Smooth muscle cell (in vitro differentiated cells): ENCODE results near the gene RSPH4A. TPM values are rescaled to one million over a fixed set of nuclear protein-coding genes. Genes with fewer than 3 reads are reported as not detected.

ENCODE experiments used
- DNase-seq: peaks from one replicate; lab custom pipeline; 2025; ENCODE audit not compliant: unreplicated experiment; lab: John Stamatoyannopoulos, UW
- H2AFZ ChIP-seq: fragments of 200-600 bp; sonication (generic); 2 replicates; pipeline ENCODE4 v1.6.0; 2016; ENCODE audit warnings: antibody characterized with exemption, low read depth, mild to moderate bottlenecking
- H3F3A ChIP-seq: fragments of 200-600 bp; sonication (generic); 2 replicates; pipeline ENCODE4 v1.6.0; 2017; ENCODE audit warnings: antibody characterized with exemption, low read depth
- H3K27ac ChIP-seq: fragments of 200-600 bp; sonication (generic); 2 replicates; pipeline ENCODE4 v1.5.1; 2016; ENCODE audit warnings: low read depth, mild to moderate bottlenecking
- H3K27me3 ChIP-seq: fragments of 200-600 bp; sonication (generic); 2 replicates; pipeline ENCODE4 v1.6.1; 2016; ENCODE audit warnings: low read depth, mild to moderate bottlenecking
- H3K36me3 ChIP-seq: fragments of 200-600 bp; sonication (generic); 2 replicates; pipeline ENCODE4 v1.5.1; 2016; ENCODE audit warnings: low read depth
- H3K4me1 ChIP-seq: fragments of 200-600 bp; sonication (generic); 2 replicates; pipeline ENCODE4 v1.5.1; 2016; ENCODE audit warnings: low read depth
- H3K4me2 ChIP-seq: fragments of 200-600 bp; sonication (generic); 2 replicates; pipeline ENCODE4 v1.6.0; 2016; ENCODE audit warnings: mild to moderate bottlenecking
- H3K4me3 ChIP-seq: fragments of 200-600 bp; sonication (generic); 2 replicates; pipeline ENCODE4 v1.5.1; 2016; ENCODE audit warnings: mild to moderate bottlenecking
- H3K79me2 ChIP-seq: fragments of 200-600 bp; sonication (generic); 2 replicates; pipeline ENCODE4 v1.6.0; 2016; ENCODE audit warnings: low read depth, mild to moderate bottlenecking
- H3K9ac ChIP-seq: fragments of 200-600 bp; sonication (generic); 2 replicates; pipeline ENCODE4 v1.6.0; 2016; ENCODE audit warnings: low read depth
- H3K9me3 ChIP-seq: fragments of 200-600 bp; sonication (generic); replicated peaks from 2 replicates; pipeline ENCODE4 v1.5.1; 2016; ENCODE audit warnings: low read depth
- H4K20me1 ChIP-seq: fragments of 200-600 bp; sonication (generic); 2 replicates; pipeline ENCODE4 v1.6.0; 2016; ENCODE audit warnings: low read depth
- WGBS: methylation state at CpG from one replicate; pipeline ENCODE4 v1.1.7; 2016; ENCODE audit warnings: low lambda C conversion rate; 5-methylcytosine and 5-hydroxymethylcytosine counted together
- polyA plus RNA-seq: library from polyadenylated mRNA; unstranded; fragments of >200 nt; fragmentation: Nextera tagmentation; extraction: Ambion mirVana; gene quantifications from 2 replicates; pipeline ENCODE4 v1.2.1, GENCODE V29; 2016
- total RNA-seq: library from RNA; depleted of rRNA; stranded (reverse); fragments of >200 nt; gene quantifications from 2 replicates; pipeline ENCODE4 v1.2.3, GENCODE V29; 2014
- TF ChIP-seq, protein P1 (sequence below): fragments of 200-600 bp; sonication (generic); IDR thresholded peaks from 2 replicates; pipeline ENCODE4 v1.5.1; 2017; ENCODE audit warnings: borderline replicate concordance, mild to moderate bottlenecking, antibody characterized with exemption; ENCODE audit not compliant: insufficient read depth, poor library complexity, severe bottlenecking

The RSPH4A gene
- total RNA-seq: 0.22 and 0.49 TPM in 2 replicates
- polyA plus RNA-seq: 0.24 TPM in 1 of 2 replicates, not detected in the other

- peaks cover 22% of the 10 kb centered on the region for H3K27me3 ChIP-seq
- peaks cover 10% of the 10 kb centered on the region for H3K4me1 ChIP-seq
- peak within 1 kb of the TSS; percentile 72 for H3K4me3 ChIP-seq
- H3K79me2 ChIP-seq: no peaks in the 10 kb centered on the region
- peak within 1 kb of the TSS; percentile 62 for H3K9ac ChIP-seq
- no peak within 1 kb of the TSS for H3K27ac ChIP-seq
- H4K20me1 ChIP-seq: no peaks in the 10 kb centered on the region
- no peaks in the 10 kb centered on the region for H3F3A ChIP-seq
- no peaks in the 10 kb centered on the region for H3K36me3 ChIP-seq
- H3K4me2 ChIP-seq: peak within 1 kb of the TSS; percentile 88
- H3K9me3 ChIP-seq: no peaks in the 10 kb centered on the region
- 1% methylated on average over 29 of the region's 29 CpGs for WGBS
- peak within 1 kb of the TSS; percentile 89 for H2AFZ ChIP-seq
- DNase-seq: peak; percentile 53
- TF ChIP-seq, protein P1, sequence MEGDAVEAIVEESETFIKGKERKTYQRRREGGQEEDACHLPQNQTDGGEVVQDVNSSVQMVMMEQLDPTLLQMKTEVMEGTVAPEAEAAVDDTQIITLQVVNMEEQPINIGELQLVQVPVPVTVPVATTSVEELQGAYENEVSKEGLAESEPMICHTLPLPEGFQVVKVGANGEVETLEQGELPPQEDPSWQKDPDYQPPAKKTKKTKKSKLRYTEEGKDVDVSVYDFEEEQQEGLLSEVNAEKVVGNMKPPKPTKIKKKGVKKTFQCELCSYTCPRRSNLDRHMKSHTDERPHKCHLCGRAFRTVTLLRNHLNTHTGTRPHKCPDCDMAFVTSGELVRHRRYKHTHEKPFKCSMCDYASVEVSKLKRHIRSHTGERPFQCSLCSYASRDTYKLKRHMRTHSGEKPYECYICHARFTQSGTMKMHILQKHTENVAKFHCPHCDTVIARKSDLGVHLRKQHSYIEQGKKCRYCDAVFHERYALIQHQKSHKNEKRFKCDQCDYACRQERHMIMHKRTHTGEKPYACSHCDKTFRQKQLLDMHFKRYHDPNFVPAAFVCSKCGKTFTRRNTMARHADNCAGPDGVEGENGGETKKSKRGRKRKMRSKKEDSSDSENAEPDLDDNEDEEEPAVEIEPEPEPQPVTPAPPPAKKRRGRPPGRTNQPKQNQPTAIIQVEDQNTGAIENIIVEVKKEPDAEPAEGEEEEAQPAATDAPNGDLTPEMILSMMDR: no peak
Observed at GRCh38 chr6:116615937-116616736, at the start of gene RSPH4A. Gene RSPH4A, plus strand, starts transcription at chr6:116616479. Its CDS starts 145 bp downstream, at chr6:116616624.

- peak overlapping the region; percentile 7 for H3K9ac ChIP-seq
- H3K9me3 ChIP-seq: no peaks in the 10 kb centered on the region
- H3K27me3 ChIP-seq: no peaks in the 10 kb centered on the region
- peaks cover 20% of the 10 kb centered on the region for H3K4me1 ChIP-seq
- peaks cover 5% of the 10 kb centered on the region for H3F3A ChIP-seq
- no peak overlapping the region for H2AFZ ChIP-seq
- H3K27ac ChIP-seq: peak overlapping the region; percentile 69
- TF ChIP-seq, protein P1: no peak
- no peak for DNase-seq
- H3K79me2 ChIP-seq: peaks cover 25% of the 10 kb centered on the region
- peaks cover 8% of the 10 kb centered on the region for H4K20me1 ChIP-seq
- H3K36me3 ChIP-seq: no peaks in the 10 kb centered on the region
- H3K4me2 ChIP-seq: peak overlapping the region; percentile 41
- H3K4me3 ChIP-seq: no peak overlapping the region
Observed at GRCh38 chr6:116568111-116568510, 48.2 kb upstream of the RSPH4A start.

- peak overlapping the region; percentile 69 for H3K27ac ChIP-seq
- 80% methylated on average over 7 of the region's 7 CpGs for WGBS
- peaks cover 34% of the 10 kb centered on the region for H3K79me2 ChIP-seq
- H4K20me1 ChIP-seq: peaks cover 17% of the 10 kb centered on the region
- H3K4me3 ChIP-seq: no peak overlapping the region
- no peaks in the 10 kb centered on the region for H3K9me3 ChIP-seq
- DNase-seq: no peak
- no peak overlapping the region for H2AFZ ChIP-seq
- peak overlapping the region; percentile 41 for H3K4me2 ChIP-seq
- no peaks in the 10 kb centered on the region for H3K36me3 ChIP-seq
- peaks cover 5% of the 10 kb centered on the region for H3F3A ChIP-seq
- TF ChIP-seq, protein P1: no peak
- no peaks in the 10 kb centered on the region for H3K27me3 ChIP-seq
- peaks cover 22% of the 10 kb centered on the region for H3K4me1 ChIP-seq
- peak overlapping the region; percentile 7 for H3K9ac ChIP-seq
Observed at GRCh38 chr6:116568821-116569755, 47.2 kb upstream of the RSPH4A start.
